IPS-18c (cell line): ENCODE results near the gene MFSD6L.
"Not testable (repeated sequence)": the region's sequence is repeated elsewhere in the genome, so short reads cannot be mapped to it uniquely, and the experiment has no call there.

Experiments
- H3K4me3 ChIP-seq: 2 replicates; pipeline ENCODE4 v1.7.0; 2013; ENCODE audit warnings: low read depth, mild to moderate bottlenecking, low read length, moderate library complexity; ENCODE audit not compliant: insufficient read depth
- H3K9me3 ChIP-seq: one replicate; pipeline ENCODE4 v1.6.1; 2013; ENCODE audit warnings: mild to moderate bottlenecking, low read length, moderate library complexity; ENCODE audit not compliant: control insufficient read depth, insufficient read depth

Gene MFSD6L

DNA sequence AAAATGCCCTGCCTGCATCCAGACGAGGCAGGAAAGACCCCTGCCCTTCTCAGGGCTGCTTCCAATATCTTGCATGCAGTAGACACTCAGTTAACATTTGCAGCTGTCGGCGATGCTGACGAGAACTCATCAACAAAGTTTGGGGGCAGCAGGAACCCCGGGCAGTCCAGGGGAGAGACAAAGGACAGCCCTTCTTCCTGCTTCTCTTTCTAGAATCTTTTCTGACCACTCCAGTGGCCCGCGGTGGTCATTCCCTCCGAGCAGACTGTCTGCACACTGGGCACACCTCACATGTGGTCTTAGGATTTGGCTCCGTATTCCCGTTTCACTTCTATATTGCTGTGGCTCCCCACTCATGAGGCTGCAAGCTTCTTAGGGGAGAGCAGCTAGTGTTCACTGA, 31.0 kb upstream of the MFSD6L start:
- no peak overlapping the region for H3K4me3 ChIP-seq

DNA sequence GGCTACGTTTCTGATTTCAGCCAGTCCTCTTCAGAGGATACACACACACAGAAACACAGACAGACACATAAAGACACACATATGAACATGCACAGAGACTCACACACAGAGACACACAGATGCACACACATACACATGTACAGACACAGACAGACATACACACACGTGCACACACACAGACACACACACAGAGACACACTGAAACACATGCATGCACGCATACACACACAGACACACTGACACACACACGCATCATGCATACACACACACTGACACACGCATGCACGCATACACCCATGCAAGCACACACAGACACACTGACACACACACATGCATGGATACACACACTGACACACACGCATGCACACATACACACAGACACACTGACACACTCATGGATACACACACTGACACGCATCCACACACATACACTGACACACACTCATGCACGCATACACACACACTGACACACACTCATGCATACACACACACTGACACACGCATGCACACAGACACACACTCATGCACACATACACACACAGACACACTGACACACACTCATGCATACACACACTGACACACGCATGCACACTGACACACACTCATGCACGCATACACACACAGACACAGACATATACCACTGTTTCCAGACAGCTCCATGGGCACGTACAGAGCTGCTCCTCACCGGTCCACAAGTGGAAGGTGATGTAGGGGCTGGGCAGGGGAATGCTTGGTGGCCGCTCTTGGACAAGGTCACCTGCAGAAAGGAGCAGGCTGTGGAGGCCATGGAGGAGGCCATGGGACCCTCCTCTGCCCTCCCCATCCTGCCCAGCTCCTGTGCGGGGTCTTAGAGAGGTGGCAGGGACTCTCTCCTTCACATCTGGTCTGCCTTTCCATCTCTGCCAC, 30.1 kb upstream of the MFSD6L start:
- H3K9me3 ChIP-seq, result no peaks in the 10 kb centered on the region
- H3K4me3 ChIP-seq, result no peak overlapping the region

More for the DNA sequence above, 31.0 kb upstream of the MFSD6L start:
- no peaks in the 10 kb centered on the region for H3K9me3 ChIP-seq

DNA sequence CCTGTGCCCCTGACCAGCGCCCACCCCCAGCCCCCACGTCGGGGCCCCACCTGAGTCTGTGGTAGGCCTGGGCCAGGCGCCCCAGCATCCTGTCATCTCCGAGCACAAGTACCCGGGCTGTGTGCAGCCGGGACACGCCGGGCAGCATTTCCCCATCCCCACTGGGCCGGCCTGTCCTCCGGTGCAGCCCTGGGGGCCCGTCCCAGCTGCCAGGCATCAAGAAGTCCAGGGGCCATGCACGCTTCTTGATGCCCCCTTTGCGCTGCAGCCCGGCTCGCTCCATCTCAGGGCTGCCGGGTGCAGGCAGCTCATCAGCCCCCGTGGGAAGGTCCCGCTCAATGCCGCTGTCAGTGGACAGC, 29.3 kb upstream of the MFSD6L start:
- H3K9me3 ChIP-seq, result no peaks in the 10 kb centered on the region

GRCh38 chr17:8826808-8827435, 27.8 kb upstream of the MFSD6L start:
- Histone ChIP-seq H3K4me3 (no peak overlapping the region), H3K9me3 (no peaks in the 10 kb centered on the region)

More for the DNA sequence above, 29.3 kb upstream of the MFSD6L start:
- no peak overlapping the region for H3K4me3 ChIP-seq

DNA sequence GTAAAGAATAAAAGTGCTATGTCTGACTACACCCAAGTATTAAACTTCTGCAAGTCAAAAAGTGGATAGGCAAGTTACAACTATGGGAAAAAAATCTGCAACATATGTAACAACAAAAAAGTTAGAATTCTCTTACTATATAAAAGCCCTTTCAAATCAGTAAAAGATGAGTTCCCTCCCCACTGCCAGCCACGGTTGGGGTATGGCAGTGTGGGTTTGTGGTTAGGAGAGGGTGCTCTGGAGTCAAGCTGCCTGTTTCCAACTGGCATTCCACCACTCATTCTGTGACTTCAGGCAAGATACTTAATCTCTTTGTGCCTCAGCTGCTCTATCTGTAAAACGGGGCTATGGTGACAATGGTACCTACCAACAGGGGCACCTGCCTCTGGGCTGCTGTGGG, 26.6 kb upstream of the MFSD6L start:
- Histone ChIP-seq H3K9me3 (no peaks in the 10 kb centered on the region), H3K4me3 (no peak overlapping the region)

DNA sequence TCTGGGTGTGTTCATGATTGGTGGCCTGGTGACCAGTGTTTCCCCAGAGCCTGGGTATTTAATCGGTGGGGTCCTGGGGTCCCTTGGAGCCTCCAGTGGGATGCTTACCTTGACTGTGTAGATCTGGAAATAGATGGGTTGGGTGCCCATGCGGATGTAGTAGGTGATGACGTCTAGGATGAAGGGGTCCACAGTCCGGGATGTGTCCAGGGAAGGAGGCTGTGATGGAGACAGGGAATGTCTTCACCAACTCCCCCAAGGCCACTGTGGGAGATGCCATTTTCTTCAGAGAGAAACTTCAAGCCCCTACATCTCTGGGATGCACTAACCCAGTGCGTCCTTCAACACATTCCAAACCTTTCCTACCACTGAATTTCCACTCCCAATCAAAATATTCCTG, 24.1 kb upstream of the MFSD6L start:
- no peak overlapping the region for H3K4me3 ChIP-seq
- H3K9me3 ChIP-seq, result no peaks in the 10 kb centered on the region

- no peaks in the 10 kb centered on the region for H3K9me3 ChIP-seq
- H3K4me3 ChIP-seq, result no peak overlapping the region
Observed at GRCh38 chr17:8822401-8823035, 23.4 kb upstream of the MFSD6L start.

DNA sequence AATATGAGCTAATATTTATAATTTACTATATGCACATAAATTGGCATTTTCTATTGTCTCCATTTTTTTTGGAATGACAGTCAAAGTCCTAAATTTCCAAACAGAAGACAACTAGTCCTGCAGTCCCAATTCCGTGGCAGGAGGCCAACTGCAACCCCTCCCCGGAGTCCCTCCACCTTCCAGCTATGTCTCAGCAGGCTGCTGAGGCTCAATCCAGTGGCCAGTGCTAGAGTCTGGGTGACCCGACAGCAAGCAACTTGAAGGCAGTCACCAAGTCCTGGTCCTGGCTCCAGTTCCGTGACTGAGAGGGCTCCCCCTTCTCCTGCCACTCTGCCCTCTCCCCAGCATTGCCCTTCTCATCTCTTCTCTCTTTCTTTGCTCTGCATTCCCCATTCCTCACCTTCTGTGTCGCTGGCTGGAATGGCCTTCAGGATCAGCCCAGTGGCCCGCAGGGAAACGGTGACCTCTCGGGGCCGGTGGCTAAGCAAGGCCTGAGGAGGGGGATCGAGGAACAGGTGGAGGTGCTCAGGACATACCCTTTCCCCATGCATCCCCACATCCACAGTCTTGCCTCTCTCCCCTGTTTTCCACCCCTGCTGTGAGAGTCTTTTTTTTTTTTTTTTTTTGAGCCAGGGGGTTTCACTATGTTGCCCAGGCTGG, 22.4 kb upstream of the MFSD6L start:
- H3K4me3 ChIP-seq, result no peak overlapping the region
- no peaks in the 10 kb centered on the region for H3K9me3 ChIP-seq

DNA sequence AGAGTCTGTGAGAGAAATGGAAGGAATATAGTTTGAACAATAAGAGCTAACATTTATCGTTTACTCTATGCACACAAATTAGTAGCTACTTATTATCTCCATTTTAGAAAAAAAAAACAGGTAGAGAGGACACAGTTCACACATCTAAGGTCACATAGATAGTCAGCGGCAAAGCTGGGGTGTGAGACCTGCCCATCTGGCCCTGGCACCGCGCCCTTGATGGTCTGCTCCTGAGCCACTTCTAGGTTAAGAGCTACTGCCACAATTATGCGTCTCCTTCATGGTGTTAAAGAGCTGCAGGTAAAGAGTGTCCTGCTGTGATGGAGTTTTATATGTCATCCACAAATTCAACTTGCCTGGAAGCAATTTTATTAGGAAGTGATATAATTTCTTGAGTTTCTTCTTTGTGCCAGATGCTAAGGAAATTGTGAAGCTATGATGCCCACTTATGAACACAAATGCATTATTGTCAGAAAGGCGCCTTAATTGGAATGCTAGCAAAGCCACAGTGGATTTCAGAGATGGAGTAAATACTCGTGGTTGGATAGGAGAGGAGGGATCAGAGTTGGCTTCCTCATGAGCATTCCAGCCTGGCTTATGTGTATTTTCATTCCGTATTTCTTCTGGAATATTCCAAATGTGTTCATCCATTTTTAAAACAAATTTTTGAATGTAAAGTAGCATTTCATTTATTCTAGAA, 21.3 kb upstream of the MFSD6L start:
- Histone ChIP-seq H3K4me3 (no peak overlapping the region), H3K9me3 (no peaks in the 10 kb centered on the region)

DNA sequence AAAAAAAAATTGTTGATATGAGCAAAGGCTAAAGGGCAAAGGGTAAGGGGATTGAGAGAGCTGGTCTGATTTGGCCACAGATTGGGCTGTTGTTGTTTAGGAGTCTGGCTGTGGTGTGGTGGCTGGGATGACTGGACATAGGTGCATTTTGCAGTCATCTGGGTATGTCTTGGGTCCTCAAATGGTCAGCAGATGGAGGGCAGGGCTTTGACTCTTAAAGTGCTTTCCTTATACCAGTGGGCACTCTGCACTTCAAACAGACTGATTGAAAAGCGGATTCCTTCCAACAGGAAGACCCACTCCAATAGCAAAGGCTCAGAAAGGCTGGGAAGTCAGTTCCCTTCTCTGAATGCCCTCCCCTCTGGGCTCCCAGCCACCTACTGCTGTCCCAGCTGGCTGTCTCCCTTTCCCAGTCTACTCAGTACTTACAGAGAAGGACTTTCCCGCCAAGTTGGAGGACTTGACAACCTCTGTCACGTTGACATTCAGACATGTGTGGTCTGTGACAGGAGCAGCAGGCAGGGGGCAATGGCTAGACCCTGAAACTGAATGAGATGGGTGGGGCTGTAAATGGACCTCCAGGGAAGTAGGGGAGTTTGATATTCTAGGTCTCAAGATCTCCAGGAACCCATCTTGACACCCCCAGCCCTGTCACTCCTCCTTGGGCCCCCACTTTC, 19.6 kb upstream of the MFSD6L start:
- no peaks in the 10 kb centered on the region for H3K9me3 ChIP-seq

DNA sequence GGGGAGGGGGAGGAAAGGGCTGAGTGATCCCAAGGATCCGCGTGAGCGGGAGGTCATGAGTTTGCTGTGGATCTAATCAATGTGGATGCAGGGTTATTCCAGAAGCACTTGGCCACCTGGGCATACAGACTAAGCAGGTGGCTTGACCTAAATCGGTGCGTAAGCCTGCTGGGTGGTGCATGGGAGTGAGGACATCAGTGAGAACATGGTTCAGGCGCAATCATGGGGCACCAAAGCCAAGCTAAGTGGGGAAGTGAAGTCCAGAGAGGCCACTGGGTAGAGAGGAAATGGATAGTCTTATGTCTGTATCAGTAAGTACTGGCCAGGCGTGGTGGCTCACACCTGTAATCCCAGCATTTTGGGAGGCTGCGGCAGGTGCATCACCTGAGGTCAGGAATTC, 18.9 kb upstream of the MFSD6L start:
- H3K4me3 ChIP-seq, result no peak overlapping the region
- no peaks in the 10 kb centered on the region for H3K9me3 ChIP-seq

More for the DNA sequence above, 19.6 kb upstream of the MFSD6L start:
- H3K4me3 ChIP-seq, result no peak overlapping the region

GRCh38 chr17:8806926-8807550, 7.9 kb upstream of the MFSD6L start:
- Histone ChIP-seq H3K4me3 (no peak overlapping the region), H3K9me3 (no peaks in the 10 kb centered on the region)

DNA sequence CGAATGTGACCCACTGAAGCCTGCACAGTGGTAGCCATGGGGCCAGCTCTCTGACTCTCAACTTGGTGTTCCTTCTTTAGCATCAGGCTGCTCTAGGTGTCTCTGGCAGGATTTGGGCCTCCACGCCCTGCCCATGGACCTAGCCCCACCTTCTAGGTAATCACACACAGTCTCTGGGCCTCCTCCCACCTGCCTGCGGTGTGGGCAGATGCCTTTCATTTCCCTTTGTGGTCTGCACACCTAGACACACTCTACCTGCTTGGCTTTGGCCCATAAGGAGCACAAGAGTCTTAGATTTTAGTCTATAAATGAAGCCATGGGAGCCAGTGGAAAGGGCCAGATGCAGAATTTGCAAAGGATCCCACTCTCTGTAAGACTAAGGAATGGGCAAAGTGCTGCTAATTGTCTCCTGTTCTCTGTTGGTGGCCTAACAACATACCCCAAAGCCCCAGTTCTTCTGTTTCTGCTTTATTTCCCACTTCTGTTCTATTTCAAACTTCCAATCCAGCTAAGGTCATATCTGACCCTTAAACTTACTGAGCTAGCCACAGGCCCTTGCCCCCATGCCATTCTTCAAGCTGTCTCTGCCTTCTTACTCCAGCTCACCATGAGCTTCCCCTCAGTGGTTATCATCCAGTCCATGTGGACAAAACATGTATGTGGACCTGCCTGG, 7.2 kb upstream of the MFSD6L start:
- H3K4me3 ChIP-seq, result no peak overlapping the region

DNA sequence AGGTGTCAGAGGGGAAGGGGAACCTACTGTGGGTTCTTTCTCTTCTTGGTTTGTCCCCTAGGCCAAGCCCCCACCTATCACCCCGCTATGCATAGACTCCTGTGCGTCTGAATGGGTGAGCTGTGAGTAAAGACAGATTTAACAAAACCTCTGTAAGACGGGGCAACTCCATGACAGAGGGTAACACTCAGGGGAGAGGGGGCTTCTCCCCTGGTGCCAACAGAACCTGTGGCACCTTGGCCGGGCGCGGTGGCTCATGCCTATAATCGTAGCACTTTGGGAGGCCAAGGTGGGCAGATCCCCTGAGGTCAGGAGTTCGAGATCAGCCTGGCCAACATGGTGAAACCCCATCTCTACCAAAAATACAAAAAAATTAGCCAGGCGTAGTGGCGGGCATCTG, 6.2 kb upstream of the MFSD6L start:
- not testable (repeated sequence) for H3K4me3 ChIP-seq

More for the DNA sequence above, 7.2 kb upstream of the MFSD6L start:
- H3K9me3 ChIP-seq, result no peaks in the 10 kb centered on the region

DNA sequence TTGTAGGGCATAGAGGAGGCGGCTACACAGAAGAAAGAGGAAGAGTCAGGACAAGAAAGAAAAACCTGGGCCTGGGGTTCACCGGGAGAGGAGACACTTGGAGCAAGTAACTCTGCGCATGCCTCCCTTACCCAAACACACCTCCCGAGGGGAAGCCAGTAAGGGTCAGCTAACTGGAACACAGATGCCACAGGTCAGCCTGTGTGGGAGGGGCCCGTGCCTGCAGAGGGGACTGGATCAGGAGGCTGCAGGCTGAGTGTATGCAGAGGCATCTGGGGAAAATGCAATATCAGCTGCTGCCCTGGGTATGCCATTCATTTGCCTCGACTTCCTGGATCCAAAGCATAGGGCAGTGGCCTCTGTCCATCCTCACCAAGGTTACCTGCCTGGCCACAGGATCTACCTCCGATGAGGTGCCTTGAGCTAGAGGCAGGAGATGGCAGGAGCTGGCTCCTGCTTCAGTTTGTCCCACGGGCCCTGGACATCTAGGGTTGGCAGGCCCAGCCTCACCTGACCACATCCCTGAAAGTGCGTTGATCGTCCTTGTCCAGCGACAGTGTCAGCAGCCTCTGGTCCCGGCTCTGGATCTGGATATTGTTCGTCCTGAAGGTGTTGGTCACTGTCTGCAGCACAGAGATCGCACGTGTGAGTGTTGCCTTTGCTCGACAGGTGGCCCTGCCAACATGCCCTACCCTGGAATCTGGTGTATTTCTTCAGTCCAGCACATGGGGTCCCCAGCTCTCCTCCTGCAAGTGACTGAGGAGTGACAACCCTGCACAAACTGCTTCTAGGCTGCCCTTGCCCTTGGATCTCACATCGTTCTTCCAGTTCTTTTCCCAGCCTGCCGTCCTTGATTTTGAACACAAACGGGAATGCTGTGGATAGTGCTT, 4.6 kb upstream of the MFSD6L start:
- H3K4me3 ChIP-seq, result no peak overlapping the region
- peaks cover 2% of the 10 kb centered on the region for H3K9me3 ChIP-seq

More for the DNA sequence above, 6.2 kb upstream of the MFSD6L start:
- H3K9me3 ChIP-seq, result not testable (repeated sequence)
